GM23338 (cell line): ENCODE data around the gene MFF. TPM values are rescaled to one million over a fixed set of nuclear protein-coding genes. Genes with fewer than 3 reads are reported as not detected.

Source experiments
- ATAC-seq: fragments of 200-7000 bp; cut with Tn5 transposase; 3 replicates; pipeline ENCODE4 v1.9.1; 2020
- DNase-seq: peaks from one replicate; pipeline ENCODE4 v3.0.0-alpha.2; 2015; ENCODE audit warnings: low spot score
- H2AFZ ChIP-seq: fragments of 200-600 bp; sonication (generic); 2 replicates; pipeline ENCODE4 v1.8.0; 2016; ENCODE audit warnings: antibody characterized with exemption, mild to moderate bottlenecking, moderate library complexity
- H3F3A ChIP-seq: fragments of 200-600 bp; sonication (generic); replicated peaks from 2 replicates; pipeline ENCODE4 v1.8.0; 2017; ENCODE audit warnings: antibody characterized with exemption, mixed run types, low read depth
- H3K27ac ChIP-seq: fragments of 200-600 bp; sonication (generic); 2 replicates; pipeline ENCODE4 v1.6.1; 2016; ENCODE audit warnings: low read depth
- H3K27me3 ChIP-seq: fragments of 200-600 bp; sonication (generic); 2 replicates; pipeline ENCODE4 v1.8.0; 2016; ENCODE audit warnings: mild to moderate bottlenecking, mixed run types, moderate library complexity; ENCODE audit not compliant: insufficient read depth
- H3K36me3 ChIP-seq: fragments of 200-600 bp; sonication (generic); 2 replicates; pipeline ENCODE4 v1.8.0; 2016; ENCODE audit warnings: mild to moderate bottlenecking; ENCODE audit not compliant: insufficient read depth
- H3K4me1 ChIP-seq: fragments of 200-600 bp; sonication (generic); 2 replicates; pipeline ENCODE4 v1.8.0; 2016; ENCODE audit warnings: mild to moderate bottlenecking, moderate library complexity; ENCODE audit not compliant: insufficient read depth
- H3K4me2 ChIP-seq: fragments of 200-600 bp; sonication (generic); 2 replicates; pipeline ENCODE4 v1.7.1; 2017; ENCODE audit warnings: mixed run types
- H3K4me3 ChIP-seq: fragments of 200-600 bp; sonication (generic); 2 replicates; pipeline ENCODE4 v1.6.1; 2016; ENCODE audit warnings: mixed run types
- H3K79me2 ChIP-seq: fragments of 200-600 bp; sonication (generic); replicated peaks from 2 replicates; pipeline ENCODE4 v1.8.0; 2017; ENCODE audit warnings: mild to moderate bottlenecking; ENCODE audit not compliant: insufficient read depth
- H3K9me2 ChIP-seq: fragments of 200-600 bp; sonication (generic); 2 replicates; pipeline ENCODE4 v1.8.0; 2017; ENCODE audit not compliant: insufficient read depth
- H4K20me1 ChIP-seq: fragments of 200-600 bp; sonication (generic); replicated peaks from 2 replicates; pipeline ENCODE4 v1.8.0; 2017; ENCODE audit warnings: mild to moderate bottlenecking; ENCODE audit not compliant: insufficient read depth
- H3K27ac Mint-ChIP-seq: 2 replicates; pipeline ENCODE4 v1.8.0; 2020; ENCODE audit warnings: inconsistent platforms, mild to moderate bottlenecking, moderate library complexity, mixed read lengths
- H3K27me3 Mint-ChIP-seq: 3 replicates; pipeline ENCODE4 v1.8.0; 2022; ENCODE audit warnings: low read depth, mild to moderate bottlenecking, moderate library complexity, mixed read lengths, inconsistent platforms; ENCODE audit not compliant: insufficient read depth, poor library complexity
- H3K36me3 Mint-ChIP-seq: 3 replicates; pipeline ENCODE4 v1.8.0; 2021; ENCODE audit warnings: low read depth, mild to moderate bottlenecking, inconsistent platforms, moderate library complexity, mixed read lengths
- H3K4me1 Mint-ChIP-seq: 3 replicates; pipeline ENCODE4 v1.8.0; 2020; ENCODE audit warnings: mild to moderate bottlenecking, inconsistent platforms, mixed read lengths
- H3K4me3 Mint-ChIP-seq: 3 replicates; pipeline ENCODE4 v1.8.0; 2021; ENCODE audit warnings: moderate library complexity, mild to moderate bottlenecking, inconsistent platforms, mixed read lengths
- H3K9me3 Mint-ChIP-seq: 3 replicates; pipeline ENCODE4 v1.8.0; 2020; ENCODE audit warnings: moderate library complexity, mild to moderate bottlenecking, inconsistent platforms, mixed read lengths
- EZH2 ChIP-seq: fragments of 200-600 bp; sonication (generic); IDR thresholded peaks from one replicate; pipeline ENCODE4 v1.8.0; 2017; ENCODE audit warnings: antibody characterized with exemption, mild to moderate bottlenecking, low read depth; ENCODE audit not compliant: unreplicated experiment
- JUNB ChIP-seq: IDR thresholded peaks from one replicate; pipeline ENCODE4 v1.6.1; 2016; ENCODE audit warnings: antibody characterized with exemption; ENCODE audit not compliant: unreplicated experiment
- NANOG ChIP-seq: IDR thresholded peaks from 2 replicates; pipeline ENCODE4 v1.6.1; 2016; ENCODE audit warnings: antibody characterized with exemption, borderline replicate concordance
- POLR2AphosphoS5 ChIP-seq: IDR thresholded peaks from 2 replicates; pipeline ENCODE4 v1.6.1; 2016; ENCODE audit warnings: antibody characterized with exemption, low read depth
- ZNF114 ChIP-seq: fragments of 250-450 bp; sonication (Bioruptor Pico); IDR thresholded peaks from 2 replicates; pipeline ENCODE4 v1.5.0; 2020; ENCODE audit warnings: mild to moderate bottlenecking, moderate library complexity
- ZNF331 ChIP-seq: fragments of 250-450 bp; sonication (Bioruptor Pico); IDR thresholded peaks from 2 replicates; pipeline ENCODE4 v1.5.0; 2020; ENCODE audit warnings: low read depth, mild to moderate bottlenecking, moderate library complexity
- polyA plus RNA-seq: library from polyadenylated mRNA; unstranded; fragments of >200 nt; fragmentation: Nextera tagmentation; extraction: Ambion mirVana; gene quantifications from 2 replicates; pipeline ENCODE4 v1.2.1, GENCODE V29; 2016
- total RNA-seq: library from RNA; depleted of rRNA; stranded (reverse); fragments of >200 nt; shearing (Covaris generic); gene quantifications from 2 replicates; pipeline ENCODE4 v1.2.3, GENCODE V29; 2014
- TF ChIP-seq, protein P1 (sequence below): fragments of 250-450 bp; sonication (Bioruptor Pico); IDR thresholded peaks from 2 replicates; pipeline ENCODE4 v1.5.0; 2020; ENCODE audit warnings: mild to moderate bottlenecking, moderate library complexity
- TF ChIP-seq, protein P2 (sequence below): IDR thresholded peaks from 2 replicates; pipeline ENCODE4 v1.6.1; 2016; ENCODE audit warnings: antibody characterized with exemption

Gene MFF
- total and polyA plus RNA-seq, 2 experiments from 2014 or later = 112 to 161 TPM

DNA sequence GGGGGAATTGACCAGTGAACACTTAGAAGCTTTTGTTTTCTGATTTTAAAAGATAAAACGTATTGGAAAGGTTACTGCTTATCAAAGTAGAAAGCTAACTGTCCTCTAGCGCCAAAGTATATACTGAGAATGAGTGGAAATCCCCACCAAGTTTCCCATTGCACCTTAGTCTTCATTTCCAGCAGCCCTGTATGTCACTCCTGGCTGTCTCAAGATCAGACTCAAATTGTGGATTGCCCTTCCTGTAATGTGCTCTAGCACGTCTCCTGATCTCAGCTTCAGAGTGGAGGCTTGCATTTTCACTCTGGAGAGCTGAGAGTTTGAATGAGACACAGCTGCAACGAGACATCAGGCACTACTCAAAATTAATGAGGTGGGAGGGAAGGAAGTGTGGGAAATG lies 26.6 kb downstream of the MFF start (continued):
- TF ChIP-seq, protein P1, sequence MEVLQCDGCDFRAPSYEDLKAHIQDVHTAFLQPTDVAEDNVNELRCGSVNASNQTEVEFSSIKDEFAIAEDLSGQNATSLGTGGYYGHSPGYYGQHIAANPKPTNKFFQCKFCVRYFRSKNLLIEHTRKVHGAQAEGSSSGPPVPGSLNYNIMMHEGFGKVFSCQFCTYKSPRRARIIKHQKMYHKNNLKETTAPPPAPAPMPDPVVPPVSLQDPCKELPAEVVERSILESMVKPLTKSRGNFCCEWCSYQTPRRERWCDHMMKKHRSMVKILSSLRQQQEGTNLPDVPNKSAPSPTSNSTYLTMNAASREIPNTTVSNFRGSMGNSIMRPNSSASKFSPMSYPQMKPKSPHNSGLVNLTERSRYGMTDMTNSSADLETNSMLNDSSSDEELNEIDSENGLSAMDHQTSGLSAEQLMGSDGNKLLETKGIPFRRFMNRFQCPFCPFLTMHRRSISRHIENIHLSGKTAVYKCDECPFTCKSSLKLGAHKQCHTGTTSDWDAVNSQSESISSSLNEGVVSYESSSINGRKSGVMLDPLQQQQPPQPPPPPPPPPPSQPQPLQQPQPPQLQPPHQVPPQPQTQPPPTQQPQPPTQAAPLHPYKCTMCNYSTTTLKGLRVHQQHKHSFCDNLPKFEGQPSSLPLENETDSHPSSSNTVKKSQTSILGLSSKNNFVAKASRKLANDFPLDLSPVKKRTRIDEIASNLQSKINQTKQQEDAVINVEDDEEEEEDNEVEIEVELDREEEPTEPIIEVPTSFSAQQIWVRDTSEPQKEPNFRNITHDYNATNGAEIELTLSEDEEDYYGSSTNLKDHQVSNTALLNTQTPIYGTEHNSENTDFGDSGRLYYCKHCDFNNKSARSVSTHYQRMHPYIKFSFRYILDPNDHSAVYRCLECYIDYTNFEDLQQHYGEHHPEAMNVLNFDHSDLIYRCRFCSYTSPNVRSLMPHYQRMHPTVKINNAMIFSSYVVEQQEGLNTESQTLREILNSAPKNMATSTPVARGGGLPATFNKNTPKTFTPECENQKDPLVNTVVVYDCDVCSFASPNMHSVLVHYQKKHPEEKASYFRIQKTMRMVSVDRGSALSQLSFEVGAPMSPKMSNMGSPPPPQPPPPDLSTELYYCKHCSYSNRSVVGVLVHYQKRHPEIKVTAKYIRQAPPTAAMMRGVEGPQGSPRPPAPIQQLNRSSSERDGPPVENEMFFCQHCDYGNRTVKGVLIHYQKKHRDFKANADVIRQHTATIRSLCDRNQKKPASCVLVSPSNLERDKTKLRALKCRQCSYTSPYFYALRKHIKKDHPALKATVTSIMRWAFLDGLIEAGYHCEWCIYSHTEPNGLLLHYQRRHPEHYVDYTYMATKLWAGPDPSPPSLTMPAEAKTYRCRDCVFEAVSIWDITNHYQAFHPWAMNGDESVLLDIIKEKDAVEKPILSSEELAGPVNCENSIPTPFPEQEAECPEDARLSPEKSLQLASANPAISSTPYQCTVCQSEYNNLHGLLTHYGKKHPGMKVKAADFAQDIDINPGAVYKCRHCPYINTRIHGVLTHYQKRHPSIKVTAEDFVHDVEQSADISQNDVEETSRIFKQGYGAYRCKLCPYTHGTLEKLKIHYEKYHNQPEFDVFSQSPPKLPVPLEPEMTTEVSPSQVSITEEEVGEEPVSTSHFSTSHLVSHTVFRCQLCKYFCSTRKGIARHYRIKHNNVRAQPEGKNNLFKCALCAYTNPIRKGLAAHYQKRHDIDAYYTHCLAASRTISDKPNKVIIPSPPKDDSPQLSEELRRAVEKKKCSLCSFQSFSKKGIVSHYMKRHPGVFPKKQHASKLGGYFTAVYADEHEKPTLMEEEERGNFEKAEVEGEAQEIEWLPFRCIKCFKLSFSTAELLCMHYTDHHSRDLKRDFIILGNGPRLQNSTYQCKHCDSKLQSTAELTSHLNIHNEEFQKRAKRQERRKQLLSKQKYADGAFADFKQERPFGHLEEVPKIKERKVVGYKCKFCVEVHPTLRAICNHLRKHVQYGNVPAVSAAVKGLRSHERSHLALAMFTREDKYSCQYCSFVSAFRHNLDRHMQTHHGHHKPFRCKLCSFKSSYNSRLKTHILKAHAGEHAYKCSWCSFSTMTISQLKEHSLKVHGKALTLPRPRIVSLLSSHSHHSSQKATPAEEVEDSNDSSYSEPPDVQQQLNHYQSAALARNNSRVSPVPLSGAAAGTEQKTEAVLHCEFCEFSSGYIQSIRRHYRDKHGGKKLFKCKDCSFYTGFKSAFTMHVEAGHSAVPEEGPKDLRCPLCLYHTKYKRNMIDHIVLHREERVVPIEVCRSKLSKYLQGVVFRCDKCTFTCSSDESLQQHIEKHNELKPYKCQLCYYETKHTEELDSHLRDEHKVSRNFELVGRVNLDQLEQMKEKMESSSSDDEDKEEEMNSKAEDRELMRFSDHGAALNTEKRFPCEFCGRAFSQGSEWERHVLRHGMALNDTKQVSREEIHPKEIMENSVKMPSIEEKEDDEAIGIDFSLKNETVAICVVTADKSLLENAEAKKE (CRISPR knock-in tag) = no peak
- TF ChIP-seq, protein P2, sequence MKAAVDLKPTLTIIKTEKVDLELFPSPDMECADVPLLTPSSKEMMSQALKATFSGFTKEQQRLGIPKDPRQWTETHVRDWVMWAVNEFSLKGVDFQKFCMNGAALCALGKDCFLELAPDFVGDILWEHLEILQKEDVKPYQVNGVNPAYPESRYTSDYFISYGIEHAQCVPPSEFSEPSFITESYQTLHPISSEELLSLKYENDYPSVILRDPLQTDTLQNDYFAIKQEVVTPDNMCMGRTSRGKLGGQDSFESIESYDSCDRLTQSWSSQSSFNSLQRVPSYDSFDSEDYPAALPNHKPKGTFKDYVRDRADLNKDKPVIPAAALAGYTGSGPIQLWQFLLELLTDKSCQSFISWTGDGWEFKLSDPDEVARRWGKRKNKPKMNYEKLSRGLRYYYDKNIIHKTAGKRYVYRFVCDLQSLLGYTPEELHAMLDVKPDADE = no peak

DNA sequence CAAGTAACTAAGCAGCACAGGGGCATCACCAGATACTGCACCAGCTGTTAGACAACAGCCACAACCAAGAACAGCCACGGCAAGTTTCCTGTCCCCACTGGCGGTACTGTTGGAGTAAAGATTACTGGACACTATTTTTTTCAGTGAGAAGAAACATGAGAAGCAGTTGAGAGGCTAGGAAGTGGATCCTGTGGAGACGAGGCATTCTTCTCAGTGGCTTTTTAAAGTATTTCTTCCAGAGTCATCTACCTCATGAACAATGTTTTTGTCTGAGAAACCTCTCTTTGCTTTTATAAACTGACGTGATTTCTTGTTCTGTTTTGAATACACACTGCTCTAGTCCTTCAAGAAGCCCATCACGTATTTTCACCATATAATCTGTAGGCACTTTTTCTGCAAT lies 35.3 kb downstream of the MFF start:
- H3K9me3 Mint-ChIP-seq = no peaks in the 10 kb centered on the region
- no peaks in the 10 kb centered on the region for H3F3A ChIP-seq
- H3K4me1 Mint-ChIP-seq = no peaks in the 10 kb centered on the region
- H2AFZ ChIP-seq = no peak overlapping the region
- no peak overlapping the region for H3K27ac Mint-ChIP-seq
- no peaks in the 10 kb centered on the region for H3K79me2 ChIP-seq
- H3K27me3 ChIP-seq = no peaks in the 10 kb centered on the region
- DNase-seq (no peak), ATAC-seq (no peak)
- no peak overlapping the region for H3K4me3 ChIP-seq
- H3K4me1 ChIP-seq = no peaks in the 10 kb centered on the region
- H3K36me3 Mint-ChIP-seq = peaks cover 20% of the 10 kb centered on the region
- no peaks in the 10 kb centered on the region for H3K9me2 ChIP-seq
- H3K27ac ChIP-seq = no peak overlapping the region
- H3K4me3 Mint-ChIP-seq = no peak overlapping the region
- no peaks in the 10 kb centered on the region for H3K27me3 Mint-ChIP-seq
- H3K36me3 ChIP-seq = peaks cover 23% of the 10 kb centered on the region; the same call in 1 of the 2 replicates
- H4K20me1 ChIP-seq = no peaks in the 10 kb centered on the region
- H3K4me2 ChIP-seq = no peak overlapping the region
- TF ChIP-seq NANOG (no peak), JUNB (no peak), ZNF331 (no peak), POLR2AphosphoS5 (no peak), EZH2 (no peak), ZNF114 (CRISPR knock-in tag) (no peak)
- TF ChIP-seq, protein P2 = no peak
- TF ChIP-seq, protein P1 (CRISPR knock-in tag) = no peak
